Activated CD8-positive, alpha-beta T cell treated with anti-CD3 and anti-CD28 coated beads for 36 hours (primary cell): ENCODE results near the gene ARFGEF2. TPM values are rescaled to one million over a fixed set of nuclear protein-coding genes. Genes with fewer than 3 reads are reported as not detected.

Source experiments
- ATAC-seq: fragments of 200-7000 bp; cut with Tn5 transposase; one replicate; pipeline ENCODE4 v1.10.0; 2021; ENCODE audit warnings: mild to moderate bottlenecking, moderate library complexity
- CTCF ChIA-PET: fragments of 350-600 bp; sonication (Branson Sonifier 250); formaldehyde crosslinking; loops from one replicate; lab custom pipeline; 2021; ENCODE audit warnings: antibody characterized with exemption; lab: Charles Lee
- POLR2A ChIA-PET: fragments of 350-600 bp; sonication (Branson Sonifier 250); formaldehyde crosslinking; loops from one replicate; lab custom pipeline; 2021; ENCODE audit warnings: antibody characterized with exemption; lab: Charles Lee
- DNase-seq: peaks from one replicate; pipeline ENCODE4 v3.0.0-alpha.2; 2020
- H3K27ac Mint-ChIP-seq: one replicate; pipeline ENCODE4 v1.8.0; 2021; ENCODE audit warnings: mild to moderate bottlenecking, mixed read lengths
- H3K27me3 Mint-ChIP-seq: one replicate; pipeline ENCODE4 v1.8.0; 2021; ENCODE audit warnings: mixed read lengths
- H3K36me3 Mint-ChIP-seq: one replicate; pipeline ENCODE4 v1.8.0; 2021; ENCODE audit warnings: low read depth, mixed read lengths
- H3K4me1 Mint-ChIP-seq: one replicate; pipeline ENCODE4 v1.8.0; 2021; ENCODE audit warnings: low read depth, mixed read lengths
- H3K4me3 Mint-ChIP-seq: one replicate; pipeline ENCODE4 v1.8.0; 2021; ENCODE audit warnings: mild to moderate bottlenecking, moderate library complexity, mixed read lengths
- H3K9me3 Mint-ChIP-seq: one replicate; pipeline ENCODE4 v1.8.0; 2021; ENCODE audit warnings: mixed read lengths
- CTCF ChIP-seq: fragments of 200-600 bp; IDR thresholded peaks from one replicate; pipeline ENCODE4 v1.8.0; 2022; ENCODE audit warnings: antibody characterized with exemption, mild to moderate bottlenecking
- intact Hi-C: fragments of 100-400 bp; cut with micrococcal nuclease; formaldehyde crosslinking; loops from one replicate; pipeline ENCODE4 v1.10.0; 2022
- total RNA-seq, 2 experiments: library from RNA; stranded (reverse); gene quantifications; one replicate each; pipeline ENCODE4 v1.2.3, GENCODE V29; 2021

The ARFGEF2 gene
- total RNA-seq, 2 experiments from 2014 or later: 20.5 to 22.7 TPM

GRCh38 chr20:48944663-48945297, 23.3 kb downstream of the ARFGEF2 start:
- ChIA-PET CTCF (no interaction called here), POLR2A (no interaction called here)
- Mint-ChIP-seq H3K9me3 (no peaks in the 10 kb centered on the region), H3K4me1 (peaks cover 1% of the 10 kb centered on the region), H3K4me3 (no peak overlapping the region), H3K27ac (no peak overlapping the region), H3K36me3 (peaks cover 10% of the 10 kb centered on the region), H3K27me3 (no peaks in the 10 kb centered on the region)
- TF ChIP-seq CTCF: no peak
- DNase-seq (no peak), ATAC-seq (no peak)
- intact Hi-C loops: no loop called here

DNA sequence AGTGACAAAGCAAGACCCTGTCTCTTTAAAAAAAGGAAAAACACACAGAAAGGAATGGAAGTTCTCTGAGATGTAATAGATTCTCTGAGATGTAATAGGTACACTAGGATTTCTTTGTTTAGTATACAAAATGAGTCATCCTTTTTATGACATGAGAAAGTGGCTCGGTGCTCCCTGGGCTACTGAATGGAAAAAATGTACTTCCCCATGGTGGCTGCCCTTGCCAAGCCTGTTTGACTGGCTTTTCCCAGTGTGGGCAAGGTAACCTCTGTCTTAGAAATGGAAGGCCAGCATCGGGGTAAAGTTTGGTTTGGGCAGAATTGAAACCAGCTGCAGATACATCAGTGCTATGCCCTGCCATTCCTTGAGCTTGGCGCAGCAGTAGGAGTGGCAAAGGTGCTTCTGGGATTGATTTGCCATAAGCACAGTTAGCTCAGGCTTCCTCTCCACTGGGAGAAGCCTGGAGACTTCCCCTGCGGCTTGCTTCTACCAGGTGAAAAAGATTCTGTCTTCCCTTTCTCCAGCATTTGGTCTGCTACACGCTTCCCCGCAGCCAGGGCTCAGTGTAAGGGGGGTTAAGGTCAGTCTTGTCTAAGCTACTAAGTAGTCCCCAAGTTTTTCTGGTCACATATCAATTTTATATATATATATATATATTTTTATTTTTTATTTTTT, 24.5 kb downstream of the ARFGEF2 start:
- no peak for TF ChIP-seq CTCF
- H3K27ac Mint-ChIP-seq: no peak overlapping the region
- ChIA-PET POLR2A (no interaction called here), CTCF (interaction anchor here (1.1 kb wide), 1 partner anchor 8 kb away, joined by 3 read pairs; no protein-coding TSS in a partner anchor)
- H3K4me1 Mint-ChIP-seq: no peaks in the 10 kb centered on the region
- peaks cover 12% of the 10 kb centered on the region for H3K36me3 Mint-ChIP-seq
- ATAC-seq (no peak), DNase-seq (no peak)
- H3K4me3 Mint-ChIP-seq: no peak overlapping the region
- H3K9me3 Mint-ChIP-seq: no peaks in the 10 kb centered on the region
- intact Hi-C loops: no loop called here
- no peaks in the 10 kb centered on the region for H3K27me3 Mint-ChIP-seq

DNA sequence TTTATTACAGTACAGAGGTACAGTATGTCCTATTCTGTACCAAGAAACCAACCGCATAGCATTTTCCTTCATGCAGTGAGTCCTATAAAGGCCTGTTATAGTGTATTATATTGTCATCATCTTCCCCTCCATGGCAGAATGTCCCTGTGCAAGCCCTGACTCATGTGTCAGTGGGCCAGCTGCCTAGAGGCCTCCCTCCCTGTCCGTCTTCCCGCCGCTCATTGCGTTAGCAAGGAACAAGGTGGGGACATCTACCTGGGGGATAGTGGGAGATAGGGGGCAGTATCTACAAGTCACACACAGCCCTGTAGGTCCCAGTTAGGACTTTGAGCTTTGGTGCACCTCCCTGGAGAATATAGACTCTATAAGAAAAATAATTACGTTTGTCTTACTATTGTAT, 27.1 kb downstream of the ARFGEF2 start:
- ATAC-seq: no peak
- Mint-ChIP-seq H3K4me3 (no peak overlapping the region), H3K27me3 (no peaks in the 10 kb centered on the region), H3K27ac (no peak overlapping the region), H3K9me3 (no peaks in the 10 kb centered on the region), H3K4me1 (no peaks in the 10 kb centered on the region), H3K36me3 (peaks cover 20% of the 10 kb centered on the region)
- POLR2A ChIA-PET: interaction anchor here (0.9 kb wide), 1 partner anchor 26 kb away, joined by 3 read pairs; no protein-coding TSS in a partner anchor
- TF ChIP-seq CTCF: no peak
- CTCF ChIA-PET: interaction anchor here (0.5 to 1.6 kb wide), 3 partner anchors 26 to 291 kb away, joined by 3 to 6 read pairs (median 3); no protein-coding TSS in a partner anchor
- intact Hi-C loops: no loop called here
- DNase-seq: no peak

GRCh38 chr20:48949304-48950170, 28.0 kb downstream of the ARFGEF2 start:
- Mint-ChIP-seq H3K36me3 (peaks cover 23% of the 10 kb centered on the region), H3K27me3 (no peaks in the 10 kb centered on the region), H3K9me3 (no peaks in the 10 kb centered on the region), H3K27ac (no peak overlapping the region), H3K4me1 (no peaks in the 10 kb centered on the region), H3K4me3 (no peak overlapping the region)
- CTCF ChIA-PET: interaction anchor here (1.0 to 1.6 kb wide), 3 partner anchors 27 to 292 kb away, joined by 3 to 6 read pairs (median 3); no protein-coding TSS in a partner anchor
- intact Hi-C loops: no loop called here
- no peak for DNase-seq
- ATAC-seq: no peak
- POLR2A ChIA-PET: interaction anchor here (0.6 to 1.1 kb wide), 2 partner anchors 18 to 280 kb away, joined by 3 to 4 read pairs; no protein-coding TSS in a partner anchor
- no peak for TF ChIP-seq CTCF
